ENCODE results near the gene PXK. TPM values are rescaled to one million over a fixed set of nuclear protein-coding genes. Genes with fewer than 3 reads are reported as not detected.

PXK gene
- total and polyA plus RNA-seq, 4 donors, result 6.8 to 32.6 (median 16.4) TPM

DNA sequence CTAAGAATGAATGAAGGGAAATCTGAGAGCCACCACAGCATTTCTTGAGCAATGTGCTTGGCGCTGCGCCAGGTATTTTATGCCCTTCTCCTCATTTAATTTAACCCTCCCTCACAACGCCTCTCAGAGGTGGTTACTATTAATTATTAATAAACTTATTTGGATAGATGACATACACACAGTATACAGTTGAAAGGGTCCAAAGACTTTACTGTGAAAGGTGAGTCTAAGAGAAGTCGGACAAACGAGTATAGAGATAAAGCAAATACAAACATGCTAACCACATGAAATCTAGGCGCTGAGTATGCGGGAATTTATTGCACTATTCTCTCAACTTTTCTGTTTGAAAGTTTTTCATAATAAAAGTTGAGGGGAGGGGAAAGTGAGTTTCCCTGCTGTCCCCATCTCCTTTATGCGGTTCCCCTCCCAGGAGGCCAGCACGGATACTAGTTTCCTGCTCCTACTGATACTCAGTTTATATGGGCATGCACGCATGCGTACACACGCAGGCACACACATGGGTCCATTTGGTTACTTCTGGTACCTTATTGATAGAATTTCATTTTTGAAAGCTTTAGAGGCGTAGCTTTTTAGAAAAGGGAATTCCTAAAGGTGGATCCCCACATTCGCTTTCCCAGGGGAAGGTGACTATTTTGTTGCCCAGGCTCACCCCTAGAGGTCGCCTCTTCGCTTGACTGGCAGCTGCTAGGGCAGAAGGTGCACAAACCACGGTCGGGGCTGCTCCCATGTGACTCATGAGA, 130.7 kb downstream of the PXK start:
- Histone ChIP-seq H3K4me3 (ENCODE audit: low read length in 2 of 2) (peak overlapping the region in 1 of 2 donors; percentile 3), H3K4me1 (ENCODE audit: control insufficient read depth in 1 of 2, insufficient read depth in 2 of 2, low read length in 2 of 2) (no peaks in the 10 kb centered on the region), H3K9me3 (ENCODE audit: control insufficient read depth, low read length) (no peaks in the 10 kb centered on the region), H3K27ac (ENCODE audit: low read depth in 1 of 2, low read length in 2 of 2) (no peak overlapping the region), H3K27me3 (ENCODE audit: control insufficient read depth in 1 of 2, insufficient read depth in 2 of 2, low read length in 1 of 2) (no peaks in the 10 kb centered on the region), H3K36me3 (ENCODE audit: control insufficient read depth in 1 of 2, insufficient read depth in 2 of 2, low read length in 1 of 2) (no peaks in the 10 kb centered on the region)
- intact Hi-C loops (cut with DNase I), result loop anchor here in 1 of 2 donors (2.0 to 5.0 kb wide), 2 partner anchors 27 to 69 kb away; no protein-coding TSS in a partner anchor
- DNase-seq (peak; percentile 81 to 87), ATAC-seq (ENCODE audit: low FRiP score) (peak; percentile 86)
- 19 to 20% methylated on average over 18 of the region's 18 CpGs for WGBS, 2 donors

DNA sequence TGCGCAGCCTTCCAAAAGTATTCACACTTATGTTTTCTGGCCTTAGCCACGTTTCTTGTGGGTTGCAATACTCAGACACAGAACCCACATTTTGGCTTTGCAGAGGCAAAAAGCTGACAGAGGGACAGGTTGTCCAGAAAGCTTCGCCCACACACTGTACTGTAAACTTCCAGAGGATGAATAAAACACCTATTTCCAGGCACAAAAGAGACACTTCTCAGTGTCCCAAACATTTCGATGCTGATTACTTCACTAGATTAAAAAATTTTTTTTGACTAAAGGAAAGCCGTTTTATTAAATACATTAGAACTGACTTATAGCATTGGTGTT, 131.2 kb downstream of the PXK start:
- Histone ChIP-seq H3K27ac (ENCODE audit: low read depth in 1 of 2, low read length in 2 of 2) (no peak overlapping the region), H3K4me1 (ENCODE audit: control insufficient read depth in 1 of 2, insufficient read depth in 2 of 2, low read length in 2 of 2) (no peaks in the 10 kb centered on the region), H3K9me3 (ENCODE audit: control insufficient read depth, low read length) (no peaks in the 10 kb centered on the region), H3K36me3 (ENCODE audit: control insufficient read depth in 1 of 2, insufficient read depth in 2 of 2, low read length in 1 of 2) (no peaks in the 10 kb centered on the region), H3K27me3 (ENCODE audit: control insufficient read depth in 1 of 2, insufficient read depth in 2 of 2, low read length in 1 of 2) (no peaks in the 10 kb centered on the region), H3K4me3 (ENCODE audit: low read length in 2 of 2) (no peak overlapping the region)
- no peak for ATAC-seq (ENCODE audit: low FRiP score)
- no peak for DNase-seq
- 36 to 39% methylated on average over 5 of the region's 5 CpGs for WGBS, 2 donors
- intact Hi-C loops (cut with DNase I), result loop anchor here in 1 of 2 donors (2.0 to 5.0 kb wide), 2 partner anchors 27 to 68 kb away; no protein-coding TSS in a partner anchor

DNA sequence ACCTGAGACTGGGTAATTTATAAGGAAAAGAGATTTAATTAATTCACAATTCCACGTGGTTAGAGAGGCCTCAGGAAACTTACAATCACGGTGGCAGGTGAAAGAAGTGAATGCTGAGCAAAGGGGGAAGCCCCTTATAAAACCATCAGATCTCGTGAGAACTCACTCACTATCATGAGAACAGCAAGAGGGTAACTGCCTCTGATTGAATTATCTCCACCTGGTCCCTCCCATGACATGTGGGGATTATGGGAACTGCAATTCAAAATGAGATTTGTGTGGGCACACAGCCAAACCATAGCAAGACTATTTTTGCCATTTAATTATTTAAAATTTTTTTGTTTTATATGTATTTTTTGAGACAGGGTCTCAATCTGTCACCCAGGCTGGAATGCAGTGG, 132.2 kb downstream of the PXK start:
- no peak overlapping the region for H3K27ac ChIP-seq (ENCODE audit: low read depth in 1 of 2, low read length in 2 of 2)
- H3K27me3 ChIP-seq (ENCODE audit: control insufficient read depth in 1 of 2, insufficient read depth in 2 of 2, low read length in 1 of 2), result no peaks in the 10 kb centered on the region
- no peaks in the 10 kb centered on the region for H3K4me1 ChIP-seq (ENCODE audit: control insufficient read depth in 1 of 2, insufficient read depth in 2 of 2, low read length in 2 of 2)
- no peak overlapping the region for H3K4me3 ChIP-seq (ENCODE audit: low read length in 2 of 2)
- 74 to 77% methylated on average over 3 of the region's 3 CpGs for WGBS, 2 donors
- intact Hi-C loops (cut with DNase I), result loop anchor here in 1 of 2 donors (5.0 kb wide), 1 partner anchor 67 kb away; no protein-coding TSS in a partner anchor
- H3K36me3 ChIP-seq (ENCODE audit: control insufficient read depth in 1 of 2, insufficient read depth in 2 of 2, low read length in 1 of 2), result no peaks in the 10 kb centered on the region
- H3K9me3 ChIP-seq (ENCODE audit: control insufficient read depth, low read length), result no peaks in the 10 kb centered on the region
- ATAC-seq (ENCODE audit: low FRiP score) (no peak), DNase-seq (no peak)

DNA sequence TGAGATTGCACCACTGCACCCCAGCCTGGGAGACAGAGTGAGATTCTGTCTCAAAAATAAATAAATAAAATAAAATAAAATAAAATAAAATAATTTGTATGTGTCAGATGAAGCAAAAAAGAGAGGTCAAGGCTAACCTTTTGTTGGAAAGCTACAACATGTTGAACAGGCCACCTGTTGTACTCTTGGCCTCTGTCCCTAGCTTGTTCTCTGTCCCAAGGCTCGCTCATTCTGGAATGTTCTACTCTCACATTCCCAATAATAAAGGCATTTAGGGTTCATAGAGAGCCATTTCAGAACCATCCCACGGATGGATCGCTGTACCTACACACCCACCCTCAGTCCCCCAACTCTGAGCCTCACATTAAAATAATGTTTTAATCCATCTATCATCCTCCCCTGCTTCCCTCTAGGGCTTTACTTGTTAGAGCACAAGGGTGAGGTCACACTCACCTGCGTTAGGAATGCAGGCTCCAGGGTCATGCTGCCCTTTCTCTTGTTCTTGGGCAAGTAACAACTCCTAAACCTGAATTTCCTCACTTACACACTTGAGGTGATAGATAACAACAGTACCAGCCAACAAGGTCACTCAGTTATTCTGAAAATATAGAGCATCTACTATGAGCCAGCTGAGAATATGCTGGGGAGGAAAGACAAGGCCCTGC, 134.3 kb downstream of the PXK start:
- DNase-seq (no peak), ATAC-seq (ENCODE audit: low FRiP score) (no peak)
- intact Hi-C loops (cut with DNase I), result no loop called here
- H3K36me3 ChIP-seq (ENCODE audit: control insufficient read depth in 1 of 2, insufficient read depth in 2 of 2, low read length in 1 of 2), result no peaks in the 10 kb centered on the region
- H3K4me1 ChIP-seq (ENCODE audit: control insufficient read depth in 1 of 2, insufficient read depth in 2 of 2, low read length in 2 of 2), result no peaks in the 10 kb centered on the region
- H3K4me3 ChIP-seq (ENCODE audit: low read length in 2 of 2), result no peak overlapping the region
- H3K27ac ChIP-seq (ENCODE audit: low read depth in 1 of 2, low read length in 2 of 2), result no peak overlapping the region
- H3K9me3 ChIP-seq (ENCODE audit: control insufficient read depth, low read length), result no peaks in the 10 kb centered on the region
- 96 to 98% methylated on average over 4 of the region's 4 CpGs for WGBS, 2 donors
- H3K27me3 ChIP-seq (ENCODE audit: control insufficient read depth in 1 of 2, insufficient read depth in 2 of 2, low read length in 1 of 2), result no peaks in the 10 kb centered on the region

DNA sequence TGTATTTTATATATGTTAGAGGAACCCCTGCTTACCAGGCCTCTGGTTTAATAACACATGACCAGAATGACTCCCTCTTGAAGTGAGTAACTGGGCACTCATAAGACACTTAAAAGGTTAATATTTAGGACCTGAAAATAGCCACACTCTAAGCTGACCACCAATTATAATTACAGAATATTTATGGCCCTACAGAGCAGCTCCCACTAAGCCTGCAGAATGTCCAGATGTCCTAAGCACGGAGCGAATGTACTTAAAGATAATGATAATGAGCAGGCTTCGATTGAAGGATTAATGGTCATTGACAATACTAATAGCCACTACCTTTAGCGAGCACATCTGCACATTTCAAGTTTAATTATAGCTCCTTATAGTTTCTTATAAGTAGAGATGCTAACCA, 136.4 kb downstream of the PXK start:
- intact Hi-C loops (cut with DNase I), result no loop called here
- ATAC-seq (ENCODE audit: low FRiP score), result no peak
- H3K27ac ChIP-seq (ENCODE audit: low read depth in 1 of 2, low read length in 2 of 2), result no peak overlapping the region
- no peaks in the 10 kb centered on the region for H3K9me3 ChIP-seq (ENCODE audit: control insufficient read depth, low read length)
- no peaks in the 10 kb centered on the region for H3K27me3 ChIP-seq (ENCODE audit: control insufficient read depth in 1 of 2, insufficient read depth in 2 of 2, low read length in 1 of 2)
- 88 to 90% methylated on average over 4 of the region's 4 CpGs for WGBS, 2 donors
- DNase-seq, result no peak
- no peaks in the 10 kb centered on the region for H3K36me3 ChIP-seq (ENCODE audit: control insufficient read depth in 1 of 2, insufficient read depth in 2 of 2, low read length in 1 of 2)
- H3K4me1 ChIP-seq (ENCODE audit: control insufficient read depth in 1 of 2, insufficient read depth in 2 of 2, low read length in 2 of 2), result no peaks in the 10 kb centered on the region
- H3K4me3 ChIP-seq (ENCODE audit: low read length in 2 of 2), result no peak overlapping the region

DNA sequence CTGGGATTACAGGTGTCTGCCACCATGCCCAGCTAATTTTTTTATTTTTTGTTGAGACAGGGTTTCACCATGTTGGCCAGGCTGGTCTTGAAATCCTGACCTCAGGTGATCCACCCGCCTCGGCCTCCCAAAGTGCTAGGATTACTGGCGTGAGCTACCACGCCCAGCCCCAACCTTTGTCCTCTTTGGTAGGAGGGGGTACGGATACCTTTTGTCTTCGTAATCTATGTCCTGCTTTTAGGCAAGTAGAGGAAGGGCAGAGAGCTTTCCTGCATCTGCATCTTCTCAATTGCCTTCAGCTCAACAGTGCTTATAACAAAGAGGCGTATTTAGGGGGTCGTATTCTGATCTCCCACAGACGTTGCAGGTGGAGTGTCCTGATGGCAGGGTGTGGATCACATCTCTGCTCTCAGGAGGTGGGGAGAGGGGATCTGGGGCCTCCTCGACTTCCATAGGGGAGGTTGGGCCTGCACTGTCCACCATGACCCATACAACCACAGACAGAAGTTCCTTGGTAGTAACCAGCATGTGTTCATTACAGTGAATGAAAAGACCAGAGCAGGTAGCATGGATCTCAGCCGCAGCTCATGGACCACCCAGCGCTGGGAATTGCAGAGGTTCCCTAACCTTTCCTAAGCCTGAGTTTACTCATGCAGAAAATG, 137.8 kb downstream of the PXK start:
- ATAC-seq (ENCODE audit: low FRiP score), result no peak
- Histone ChIP-seq H3K27me3 (ENCODE audit: control insufficient read depth in 1 of 2, insufficient read depth in 2 of 2, low read length in 1 of 2) (no peaks in the 10 kb centered on the region), H3K4me3 (ENCODE audit: low read length in 2 of 2) (no peak overlapping the region), H3K4me1 (ENCODE audit: control insufficient read depth in 1 of 2, insufficient read depth in 2 of 2, low read length in 2 of 2) (no peaks in the 10 kb centered on the region), H3K36me3 (ENCODE audit: control insufficient read depth in 1 of 2, insufficient read depth in 2 of 2, low read length in 1 of 2) (no peaks in the 10 kb centered on the region), H3K27ac (ENCODE audit: low read depth in 1 of 2, low read length in 2 of 2) (no peak overlapping the region), H3K9me3 (ENCODE audit: control insufficient read depth, low read length) (no peaks in the 10 kb centered on the region)
- intact Hi-C loops (cut with DNase I), result no loop called here
- WGBS, 2 donors, result 90 to 92% methylated on average over 12 of the region's 12 CpGs
- DNase-seq, result no peak

DNA sequence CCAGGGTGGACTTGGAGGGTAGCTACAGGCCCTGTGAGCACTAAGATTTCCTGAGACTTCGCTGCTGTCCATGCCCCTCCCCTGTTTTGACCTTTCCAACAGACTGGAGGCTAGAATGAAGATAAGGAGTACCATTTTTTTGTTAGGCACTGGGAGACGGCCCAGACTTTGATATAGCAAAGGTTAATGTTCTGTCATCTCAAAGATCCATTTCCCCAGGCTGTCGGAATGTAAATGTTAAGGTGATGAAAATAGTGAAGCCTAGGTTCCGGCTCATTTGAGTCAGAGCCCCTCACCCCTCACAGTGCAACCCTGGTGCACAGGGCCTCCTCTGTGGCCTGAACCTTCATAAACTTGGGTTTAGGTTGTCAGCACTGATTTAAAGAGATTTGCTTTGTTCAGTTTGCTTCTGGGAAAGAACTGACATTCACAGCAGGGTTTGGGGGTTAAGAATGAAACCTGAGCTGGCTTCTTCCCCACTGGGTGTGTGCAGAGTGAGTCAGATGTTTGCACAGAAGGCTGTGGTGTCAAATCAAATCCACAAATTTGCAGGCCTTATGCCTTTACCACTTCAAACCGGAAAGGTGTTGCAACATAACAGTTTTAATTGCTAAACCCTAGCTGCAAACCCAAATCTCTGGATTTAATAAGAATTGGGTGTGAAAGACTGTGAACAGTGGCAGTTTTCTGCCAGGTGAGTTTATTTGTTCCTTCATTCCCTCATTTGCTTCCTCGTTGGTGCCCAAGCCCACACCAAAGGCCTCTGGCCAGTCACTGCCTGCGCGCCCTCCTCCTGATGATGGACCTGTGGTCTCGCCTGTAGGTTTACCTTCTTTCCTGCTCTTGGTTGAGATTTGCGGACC, 138.6 kb downstream of the PXK start:
- WGBS, 2 donors, result 64 to 66% methylated on average over 10 of the region's 10 CpGs
- intact Hi-C loops (cut with DNase I), result no loop called here
- ATAC-seq (ENCODE audit: low FRiP score), result peak; percentile 26
- Histone ChIP-seq H3K27me3 (ENCODE audit: control insufficient read depth in 1 of 2, insufficient read depth in 2 of 2, low read length in 1 of 2) (no peaks in the 10 kb centered on the region), H3K36me3 (ENCODE audit: control insufficient read depth in 1 of 2, insufficient read depth in 2 of 2, low read length in 1 of 2) (no peaks in the 10 kb centered on the region), H3K4me3 (ENCODE audit: low read length in 2 of 2) (no peak overlapping the region), H3K4me1 (ENCODE audit: control insufficient read depth in 1 of 2, insufficient read depth in 2 of 2, low read length in 2 of 2) (no peaks in the 10 kb centered on the region), H3K27ac (ENCODE audit: low read depth in 1 of 2, low read length in 2 of 2) (no peak overlapping the region), H3K9me3 (ENCODE audit: control insufficient read depth, low read length) (no peaks in the 10 kb centered on the region)
- DNase-seq, result no peak

DNA sequence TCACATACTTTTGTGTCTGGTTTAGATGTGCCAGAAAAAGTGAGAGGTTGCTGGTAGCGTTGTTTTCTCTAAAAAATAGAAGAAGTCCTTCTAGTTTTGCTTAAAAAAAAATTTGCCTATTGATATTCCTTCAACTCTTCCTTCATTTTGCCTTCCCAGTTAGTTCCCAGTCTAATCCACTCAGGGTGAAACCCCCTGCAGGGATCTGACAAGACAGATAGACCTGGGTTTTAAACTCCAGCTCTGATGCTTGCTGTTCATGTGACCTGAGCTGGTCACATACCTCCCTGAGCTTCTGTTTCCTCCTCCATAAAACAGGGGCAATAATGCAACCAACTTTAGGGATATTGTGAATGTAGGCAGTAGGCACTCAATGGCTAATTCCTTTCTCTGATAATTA, 140.6 kb downstream of the PXK start:
- whole genome bisulfite sequencing, 2 donors, result 64 to 65% methylated on average over 1 of the region's 1 CpG
- Histone ChIP-seq H3K4me1 (ENCODE audit: control insufficient read depth in 1 of 2, insufficient read depth in 2 of 2, low read length in 2 of 2) (no peaks in the 10 kb centered on the region), H3K9me3 (ENCODE audit: control insufficient read depth, low read length) (no peaks in the 10 kb centered on the region), H3K27ac (ENCODE audit: low read depth in 1 of 2, low read length in 2 of 2) (no peak overlapping the region), H3K36me3 (ENCODE audit: control insufficient read depth in 1 of 2, insufficient read depth in 2 of 2, low read length in 1 of 2) (no peaks in the 10 kb centered on the region), H3K4me3 (ENCODE audit: low read length in 2 of 2) (no peak overlapping the region), H3K27me3 (ENCODE audit: control insufficient read depth in 1 of 2, insufficient read depth in 2 of 2, low read length in 1 of 2) (no peaks in the 10 kb centered on the region)
- no peak for DNase-seq
- intact Hi-C loops (cut with DNase I), result no loop called here
- no peak for ATAC-seq (ENCODE audit: low FRiP score)
